IMR-90 (cell line): ENCODE results near the gene HPN. TPM values are rescaled to one million over a fixed set of nuclear protein-coding genes. Genes with fewer than 3 reads are reported as not detected.

Experiments used
- ATAC-seq: fragments of 200-7000 bp; cut with Tn5 transposase; 2 replicates; pipeline ENCODE4 v1.9.1; 2020; ENCODE audit warnings: low read depth, mild to moderate bottlenecking, moderate library complexity
- BruUV-seq: library from RNA; stranded (reverse); fragments of 400-500 nt; replicated peaks from 2 replicates; lab custom pipeline; 2021; lab: Mats Ljungman, UMichigan
- CTCF ChIA-PET: fragments of 300-600 bp; formaldehyde crosslinking; extraction: SDS; loops from one replicate; lab custom pipeline; 2021; ENCODE audit warnings: antibody characterized with exemption; lab: Yijun Ruan, JAX
- POLR2A ChIA-PET: fragments of 300-600 bp; sonication (Branson Sonifier 250); formaldehyde crosslinking; loops from one replicate; lab custom pipeline; 2022; ENCODE audit warnings: antibody characterized with exemption; ENCODE audit not compliant: unreplicated experiment; lab: Charles Lee
- DNase-seq: peaks from one replicate; pipeline ENCODE4 v3.0.0; 2013
- H2AFZ ChIP-seq: replicated peaks from 2 replicates; pipeline ENCODE3; 2013; ENCODE audit warnings: low read length, mild to moderate bottlenecking; ENCODE audit not compliant: poor library complexity
- H2AK5ac ChIP-seq: 2 replicates; pipeline ENCODE4 v1.6.1; 2013; ENCODE audit warnings: low read depth, low read length, inconsistent platforms
- H2AK9ac ChIP-seq: replicated peaks from 2 replicates; pipeline ENCODE3; 2013; ENCODE audit warnings: mild to moderate bottlenecking, low read depth, low read length, moderate library complexity; ENCODE audit not compliant: poor library complexity
- H2BK120ac ChIP-seq: 2 replicates; pipeline ENCODE4 v1.6.1; 2013; ENCODE audit warnings: low read depth, low read length, inconsistent platforms
- H2BK15ac ChIP-seq: 3 replicates; pipeline ENCODE4 v1.6.1; 2013; ENCODE audit warnings: low read depth, low read length, inconsistent platforms
- H2BK20ac ChIP-seq: 2 replicates; pipeline ENCODE4 v1.6.1; 2013; ENCODE audit warnings: low read depth, mild to moderate bottlenecking, inconsistent platforms, low read length, moderate library complexity
- H2BK5ac ChIP-seq: 2 replicates; pipeline ENCODE4 v1.6.1; 2013; ENCODE audit warnings: mild to moderate bottlenecking, low read depth, low read length, inconsistent platforms; ENCODE audit not compliant: poor library complexity, severe bottlenecking
- H3K14ac ChIP-seq: replicated peaks from 2 replicates; pipeline ENCODE4 v1.6.1; 2013; ENCODE audit warnings: low read depth, low read length, inconsistent platforms
- H3K18ac ChIP-seq: 2 replicates; pipeline ENCODE4 v1.6.1; 2013; ENCODE audit warnings: low read depth, low read length, control low read depth
- H3K23ac ChIP-seq: 2 replicates; pipeline ENCODE4 v1.6.1; 2013; ENCODE audit warnings: low read depth, low read length, inconsistent platforms
- H3K27ac ChIP-seq: 2 replicates; pipeline ENCODE4 v1.5.1; 2013; ENCODE audit warnings: mild to moderate bottlenecking, control low read depth, low read length; ENCODE audit not compliant: insufficient read depth
- H3K27me3 ChIP-seq: 2 replicates; pipeline ENCODE4 v1.6.1; 2013; ENCODE audit warnings: low read length; ENCODE audit not compliant: control insufficient read depth, insufficient read depth
- H3K36me3 ChIP-seq: 2 replicates; pipeline ENCODE4 v1.6.1; 2013; ENCODE audit warnings: low read length, mixed read lengths; ENCODE audit not compliant: control insufficient read depth, insufficient read depth
- H3K4ac ChIP-seq: 2 replicates; pipeline ENCODE4 v1.6.1; 2013; ENCODE audit warnings: low read depth, low read length, inconsistent platforms
- H3K4me1 ChIP-seq: 2 replicates; pipeline ENCODE4 v1.6.1; 2013; ENCODE audit warnings: low read length, mixed read lengths; ENCODE audit not compliant: control insufficient read depth, insufficient read depth
- H3K4me2 ChIP-seq: 2 replicates; pipeline ENCODE4 v1.6.1; 2013; ENCODE audit warnings: low read depth, mild to moderate bottlenecking, control low read depth, low read length, moderate library complexity
- H3K4me3 ChIP-seq: 2 replicates; pipeline ENCODE4 v1.5.1; 2013; ENCODE audit warnings: low read depth, mild to moderate bottlenecking, control low read depth, low read length, moderate library complexity; ENCODE audit not compliant: insufficient read depth
- H3K56ac ChIP-seq: 2 replicates; pipeline ENCODE4 v1.6.1; 2013; ENCODE audit warnings: low read length, inconsistent platforms; ENCODE audit not compliant: insufficient read depth; ENCODE audit errors: extremely low read depth
- H3K79me1 ChIP-seq, 2 experiments: 2 replicates each; pipeline ENCODE4 v1.6.1; 2013; ENCODE audit warnings: low read length in 2 of 2, inconsistent platforms in 1 of 2, low read depth in 1 of 2
- H3K9ac ChIP-seq: 2 replicates; pipeline ENCODE4 v1.6.1; 2013; ENCODE audit warnings: low read depth, low read length, control low read depth
- H3K9me1 ChIP-seq: 2 replicates; pipeline ENCODE4 v1.6.1; 2013; ENCODE audit warnings: low read length, inconsistent platforms; ENCODE audit not compliant: insufficient read depth
- H3K9me3 ChIP-seq: 2 replicates; pipeline ENCODE4 v1.6.1; 2013; ENCODE audit warnings: low read length; ENCODE audit not compliant: control insufficient read depth, insufficient read depth
- H4K20me1 ChIP-seq: 2 replicates; pipeline ENCODE4 v1.6.1; 2013; ENCODE audit warnings: low read length, inconsistent platforms; ENCODE audit not compliant: insufficient read depth
- H4K5ac ChIP-seq: 2 replicates; pipeline ENCODE4 v1.6.1; 2013; ENCODE audit warnings: mild to moderate bottlenecking, low read depth, low read length, control low read depth
- H4K8ac ChIP-seq, 2 experiments: 2 replicates each; pipeline ENCODE4 v1.6.1; 2013; ENCODE audit warnings: low read depth in 2 of 2, low read length in 2 of 2, control low read depth in 1 of 2, inconsistent platforms in 1 of 2
- H4K91ac ChIP-seq: 2 replicates; pipeline ENCODE4 v1.6.1; 2013; ENCODE audit warnings: low read depth, low read length, inconsistent platforms; ENCODE audit not compliant: insufficient read depth
- MAFK ChIP-seq: IDR thresholded peaks from 2 replicates; pipeline ENCODE4 v1.6.1; 2012; ENCODE audit warnings: low read depth, low read length, improper control_type of control experiment
- MAZ ChIP-seq: IDR thresholded peaks from 2 replicates; pipeline ENCODE4 v1.6.1; 2012; ENCODE audit warnings: low read depth, mild to moderate bottlenecking, low read length, improper control_type of control experiment, moderate library complexity, borderline replicate concordance
- MXI1 ChIP-seq: IDR thresholded peaks from 2 replicates; pipeline ENCODE4 v1.6.1; 2012; ENCODE audit warnings: low read depth, mild to moderate bottlenecking, low read length, moderate library complexity, borderline replicate concordance
- POLR2A ChIP-seq: IDR thresholded peaks from 2 replicates; pipeline ENCODE4 v1.6.1; 2012; ENCODE audit warnings: mild to moderate bottlenecking, low read depth, low read length
- RAD21 ChIP-seq: IDR thresholded peaks from 2 replicates; pipeline ENCODE4 v1.6.1; 2012; ENCODE audit warnings: low read length, improper control_type of control experiment
- RCOR1 ChIP-seq: IDR thresholded peaks from 2 replicates; pipeline ENCODE4 v1.6.1; 2012; ENCODE audit warnings: mild to moderate bottlenecking, low read length, improper control_type of control experiment; ENCODE audit not compliant: insufficient replicate concordance
- WGBS, 2 experiments: methylation state at CpG; one replicate each; pipeline versions ENCODE4 v1.1.5 to v1.1.7; 2013; ENCODE audit warnings: missing lambda C conversion rate in 2 of 2; ENCODE audit not compliant: insufficient read length in 1 of 2; ENCODE audit errors: extremely low coverage in 2 of 2; 5-methylcytosine and 5-hydroxymethylcytosine counted together
- dilution Hi-C: fragments of 300-500 bp; cut with HindIII; formaldehyde crosslinking; loops from one replicate; pipeline ENCODE4 v1.14.3; 2018; ENCODE audit warnings: low sequenced_read_pairs; ENCODE audit not compliant: unreplicated experiment
- in situ Hi-C: fragments of 300-500 bp; cut with MboI; formaldehyde crosslinking; loops from 3 replicates; pipeline ENCODE4 v1.14.3; 2019; ENCODE audit warnings: low sequenced_read_pairs, inconsistent platforms, mixed read lengths
- intact Hi-C: fragments of 100-400 bp; cut with micrococcal nuclease; formaldehyde crosslinking; loops from 2 replicates; pipeline ENCODE4 v1.10.0; 2022
- polyA plus RNA-seq, 3 experiments: library from polyadenylated mRNA; depleted of rRNA; stranded (reverse); fragments of >200 nt; gene quantifications; 2 replicates each; pipeline ENCODE4 v1.2.3, GENCODE V29; 2012; ENCODE audit warnings: low replicate concordance in 1 of 3
- total RNA-seq: library from RNA; depleted of rRNA; stranded (reverse); fragments of >200 nt; gene quantifications from 2 replicates; pipeline ENCODE4 v1.2.3, GENCODE V29; 2012
- TF ChIP-seq, protein P1 (sequence below): fragments of 150-350 bp; IDR thresholded peaks from 2 replicates; pipeline ENCODE4 v1.6.1; 2017; ENCODE audit warnings: mild to moderate bottlenecking, antibody characterized with exemption, low read length, low read depth
- TF ChIP-seq, protein P2 (sequence below): conservative IDR thresholded peaks from 2 replicates; pipeline ENCODE4 v1.5.1; 2012; ENCODE audit warnings: mild to moderate bottlenecking, low read depth, low read length, improper control_type of control experiment

The HPN gene
- total and polyA plus RNA-seq, 2 of the 4 experiments (the other 2 are of a cell fraction) = not detected

DNA sequence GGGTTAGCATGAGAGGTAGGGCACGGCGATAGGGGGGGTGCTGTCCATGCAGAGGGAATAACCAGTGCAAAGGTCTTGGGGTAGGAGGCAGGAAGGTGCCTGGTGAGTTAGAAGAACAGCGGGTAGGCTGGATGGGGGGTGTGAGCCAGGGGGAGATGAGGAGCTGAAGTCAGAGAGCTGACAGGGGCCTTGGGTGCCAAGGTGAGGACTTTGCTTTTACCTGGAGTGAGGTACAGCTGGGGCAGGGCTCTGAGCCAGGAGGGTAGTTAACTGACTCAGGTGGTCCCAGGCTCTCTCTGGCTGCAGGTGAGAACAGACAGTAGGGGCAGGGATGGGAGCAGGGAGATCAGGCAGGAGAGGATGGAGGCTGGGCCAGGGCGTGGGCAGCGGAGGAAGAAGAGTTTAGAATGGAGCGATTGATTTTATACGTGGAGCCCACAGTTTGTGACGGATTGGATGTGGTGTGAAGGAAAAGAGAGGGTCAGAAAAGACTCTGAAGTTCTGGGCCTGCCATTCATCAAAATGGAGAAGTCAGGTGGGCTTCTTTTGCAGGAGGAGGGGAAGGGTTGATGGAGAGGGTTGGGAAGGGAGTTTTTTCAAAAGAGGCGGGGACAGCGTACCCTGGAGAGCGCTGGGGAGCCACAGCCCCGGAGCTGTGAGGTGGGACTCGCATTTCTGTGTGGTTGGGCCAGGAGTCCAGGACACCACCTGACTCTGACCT is 42.6 kb upstream of the HPN start (continued):
- TF ChIP-seq MXI1 (no peak), RAD21 (no peak)

DNA sequence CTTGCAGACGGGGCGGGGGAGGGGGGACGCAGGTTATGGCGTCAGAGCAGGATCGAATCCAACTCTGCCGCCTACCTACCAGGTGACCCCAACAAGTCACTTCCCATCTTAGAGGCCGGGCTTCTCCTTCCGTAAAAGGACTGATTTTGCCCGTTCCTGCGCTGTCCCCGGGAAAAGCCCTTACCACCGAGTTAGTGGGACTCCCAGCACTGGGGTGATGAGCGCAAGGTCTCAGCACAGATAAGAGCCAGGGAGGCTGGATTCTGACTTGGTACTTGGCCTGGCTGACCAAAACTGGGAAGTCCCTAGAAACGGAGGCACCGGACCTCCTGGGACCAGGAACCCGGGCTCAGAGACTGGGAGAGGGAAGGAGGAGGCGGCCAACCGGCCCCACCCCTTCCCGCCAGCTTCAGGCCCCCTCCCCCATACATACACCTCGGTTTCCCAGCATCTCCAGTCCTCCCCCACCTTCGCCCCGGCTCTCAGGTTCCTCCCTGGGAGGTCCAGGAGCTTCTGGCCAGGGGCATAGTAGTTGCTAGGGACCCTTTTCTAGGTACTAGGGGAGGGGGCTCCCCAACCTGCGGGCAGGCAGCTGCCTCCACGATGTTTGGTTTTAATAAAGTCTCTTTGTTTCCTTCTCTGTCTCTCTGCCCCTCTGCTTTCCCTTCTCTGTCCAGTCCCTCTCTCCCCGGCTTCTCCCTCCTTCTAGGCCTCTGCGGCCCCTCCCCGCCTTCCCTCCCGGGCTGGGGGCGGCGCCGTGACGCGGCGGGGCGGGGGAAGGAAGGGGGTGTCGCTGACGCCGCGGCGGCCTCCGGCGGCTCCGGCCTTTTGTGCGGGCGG is 41.8 kb upstream of the HPN start, which contains the start of gene GRAMD1A:
GRAMD1A (plus strand) TSS at position 826 of the 840 bp plus-strand sequence. CDS start 156 bp downstream, outside the sequence.
- peak within 1 kb of the TSS; percentile 92 to 98 for H4K8ac ChIP-seq
- intact Hi-C loops = no loop called here
- peak within 1 kb of the TSS; percentile 75 for H2AK5ac ChIP-seq
- H3K36me3 ChIP-seq = peaks cover 9% of the 10 kb centered on the region
- DNase-seq (peak; percentile 80), ATAC-seq (peak; percentile 92)
- peak within 1 kb of the TSS; percentile 96 for H3K4me2 ChIP-seq
- peak within 1 kb of the TSS; percentile 93 for H3K23ac ChIP-seq
- H4K20me1 ChIP-seq = peaks cover 34% of the 10 kb centered on the region
- peak within 1 kb of the TSS; percentile 92 for H3K56ac ChIP-seq
- H2AK9ac ChIP-seq = peak within 1 kb of the TSS; percentile 98
- WGBS, 2 experiments = 2% methylated on average over 11 of the region's 45 CpGs; no CpG with 5 or more reads in 1 of the 2 experiments
- peak within 1 kb of the TSS; percentile 93 for H4K91ac ChIP-seq
- no peaks in the 10 kb centered on the region for H3K27me3 ChIP-seq
- H2AFZ ChIP-seq = peak within 1 kb of the TSS; percentile 95
- peak within 1 kb of the TSS; percentile 86 for H3K14ac ChIP-seq
- H2BK120ac ChIP-seq = peak within 1 kb of the TSS; percentile 58
- peaks cover 17% of the 10 kb centered on the region for H3K9me1 ChIP-seq
- peaks cover 14% of the 10 kb centered on the region for H3K4me1 ChIP-seq
- dilution Hi-C loops = no loop called here
- H3K27ac ChIP-seq = peak within 1 kb of the TSS; percentile 97
- peak within 1 kb of the TSS; percentile 96 for H3K4me3 ChIP-seq
- H4K5ac ChIP-seq = peak within 1 kb of the TSS; percentile 97
- CTCF ChIA-PET = interaction anchor here (1.0 kb wide), 1 partner anchor 44 kb away, joined by 3 read pairs; no protein-coding TSS in a partner anchor
- POLR2A ChIA-PET = no interaction called here
- H3K9ac ChIP-seq = peak within 1 kb of the TSS; percentile 92
- no peak for TF ChIP-seq RCOR1
- peak; percentile 95; the same call in 1 of the 2 replicates for TF ChIP-seq MAZ
- peak; percentile 86 for TF ChIP-seq POLR2A
- no peak for TF ChIP-seq MAFK
- TF ChIP-seq, protein P1, sequence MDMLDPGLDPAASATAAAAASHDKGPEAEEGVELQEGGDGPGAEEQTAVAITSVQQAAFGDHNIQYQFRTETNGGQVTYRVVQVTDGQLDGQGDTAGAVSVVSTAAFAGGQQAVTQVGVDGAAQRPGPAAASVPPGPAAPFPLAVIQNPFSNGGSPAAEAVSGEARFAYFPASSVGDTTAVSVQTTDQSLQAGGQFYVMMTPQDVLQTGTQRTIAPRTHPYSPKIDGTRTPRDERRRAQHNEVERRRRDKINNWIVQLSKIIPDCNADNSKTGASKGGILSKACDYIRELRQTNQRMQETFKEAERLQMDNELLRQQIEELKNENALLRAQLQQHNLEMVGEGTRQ = no peak
- TF ChIP-seq, protein P2, sequence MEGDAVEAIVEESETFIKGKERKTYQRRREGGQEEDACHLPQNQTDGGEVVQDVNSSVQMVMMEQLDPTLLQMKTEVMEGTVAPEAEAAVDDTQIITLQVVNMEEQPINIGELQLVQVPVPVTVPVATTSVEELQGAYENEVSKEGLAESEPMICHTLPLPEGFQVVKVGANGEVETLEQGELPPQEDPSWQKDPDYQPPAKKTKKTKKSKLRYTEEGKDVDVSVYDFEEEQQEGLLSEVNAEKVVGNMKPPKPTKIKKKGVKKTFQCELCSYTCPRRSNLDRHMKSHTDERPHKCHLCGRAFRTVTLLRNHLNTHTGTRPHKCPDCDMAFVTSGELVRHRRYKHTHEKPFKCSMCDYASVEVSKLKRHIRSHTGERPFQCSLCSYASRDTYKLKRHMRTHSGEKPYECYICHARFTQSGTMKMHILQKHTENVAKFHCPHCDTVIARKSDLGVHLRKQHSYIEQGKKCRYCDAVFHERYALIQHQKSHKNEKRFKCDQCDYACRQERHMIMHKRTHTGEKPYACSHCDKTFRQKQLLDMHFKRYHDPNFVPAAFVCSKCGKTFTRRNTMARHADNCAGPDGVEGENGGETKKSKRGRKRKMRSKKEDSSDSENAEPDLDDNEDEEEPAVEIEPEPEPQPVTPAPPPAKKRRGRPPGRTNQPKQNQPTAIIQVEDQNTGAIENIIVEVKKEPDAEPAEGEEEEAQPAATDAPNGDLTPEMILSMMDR = no peak
- no TSS peak for BruUV-seq
- peak within 1 kb of the TSS; percentile 91 for H3K4ac ChIP-seq
- peak within 1 kb of the TSS; percentile 95 for H2BK5ac ChIP-seq
- H3K9me3 ChIP-seq = peaks cover 2% of the 10 kb centered on the region; the same call in 1 of the 2 replicates
- peaks cover 16 to 49% of the 10 kb centered on the region in 2 experiments for H3K79me1 ChIP-seq
- peak within 1 kb of the TSS; percentile 53; the same call in 1 of the 3 replicates for H2BK15ac ChIP-seq
- peak within 1 kb of the TSS; percentile 93 for H3K18ac ChIP-seq
- H2BK20ac ChIP-seq = no peak within 1 kb of the TSS
- in situ Hi-C loops = no loop called here
